Stimulated activated CD4-positive, alpha-beta T cell treated with anti-CD3 and anti-CD28 coated beads, Interleukin-12 subunit alpha, Interleukin-12 subunit beta, amount 100 ng/mL, for 4 hours (primary cell): Measurements from ENCODE around the gene MAMLD1.

Experiments
- DNase-seq: peaks from one replicate; pipeline ENCODE4 v3.0.0-alpha.2; 2020

Gene MAMLD1

DNA sequence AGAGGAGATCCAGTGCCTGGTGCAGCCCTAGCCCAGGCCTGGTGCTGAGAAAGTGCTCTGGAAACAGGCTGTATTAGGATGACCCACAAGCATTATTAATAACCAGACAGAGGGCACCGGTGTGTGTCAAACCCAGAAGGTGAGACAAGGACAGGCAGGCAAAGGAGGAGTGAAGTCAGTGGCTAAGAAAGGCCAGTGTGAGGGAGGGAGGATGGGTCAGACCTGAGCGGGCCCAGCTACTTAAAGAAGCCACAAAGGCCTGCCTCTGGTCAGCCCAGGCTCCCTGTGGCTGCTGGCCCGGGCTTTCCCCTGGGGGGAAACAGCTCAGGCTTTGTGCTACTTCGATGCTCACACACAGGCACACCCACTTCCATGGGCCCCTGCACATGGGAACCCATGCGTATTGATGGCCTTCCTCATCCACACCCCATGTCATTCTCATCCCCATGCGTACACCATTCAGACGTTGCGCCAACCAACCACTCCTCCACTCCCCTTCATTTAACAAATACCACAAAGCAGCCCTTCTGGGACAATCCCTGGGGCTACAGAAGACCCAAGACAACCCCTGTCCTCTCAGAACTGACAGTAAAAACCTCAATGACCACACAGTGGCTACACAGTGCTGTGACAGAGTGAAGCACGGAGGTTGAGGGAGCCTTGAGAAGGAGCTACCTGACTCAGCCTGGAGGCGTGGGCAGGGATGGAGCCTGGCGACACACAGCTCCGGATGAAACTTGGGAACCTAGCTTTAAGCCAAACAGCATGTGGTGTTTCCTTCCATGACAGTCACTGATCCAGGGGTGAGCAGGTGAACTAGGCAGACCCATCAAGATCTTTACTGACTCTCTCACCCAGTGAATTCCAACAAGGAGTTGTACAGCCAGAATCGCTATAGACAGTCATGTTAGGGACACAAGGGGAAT lies 180.4 kb downstream of the MAMLD1 start:
- no peak for DNase-seq

DNA sequence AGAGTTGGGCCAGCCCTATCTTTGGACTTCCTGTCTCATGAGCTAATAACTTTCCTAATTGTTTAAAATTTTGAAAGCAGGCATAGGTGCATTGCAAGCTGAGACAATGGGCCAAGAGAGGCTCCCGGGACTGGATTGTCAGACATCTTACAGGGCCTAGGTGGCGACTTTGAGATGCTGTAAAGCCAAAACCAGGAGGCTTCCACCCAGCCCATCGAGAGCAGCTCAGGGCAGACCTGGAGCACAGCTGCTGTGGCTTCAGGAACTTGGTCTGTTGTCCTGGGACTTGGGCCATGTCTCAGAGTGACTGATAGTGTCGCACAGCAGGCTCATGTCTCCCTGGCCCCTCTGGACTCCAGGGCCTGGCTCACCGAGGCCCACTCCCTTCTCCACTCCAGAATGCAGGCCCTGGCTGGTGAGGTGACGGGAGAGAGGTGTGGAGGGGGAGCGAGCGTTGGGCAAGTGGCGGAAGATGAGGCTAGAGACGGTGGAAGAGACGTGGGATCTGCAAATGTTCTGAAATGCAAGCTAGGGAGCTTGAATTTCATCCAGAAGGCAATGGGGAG lies 181.2 kb downstream of the MAMLD1 start:
- DNase-seq = no peak

DNA sequence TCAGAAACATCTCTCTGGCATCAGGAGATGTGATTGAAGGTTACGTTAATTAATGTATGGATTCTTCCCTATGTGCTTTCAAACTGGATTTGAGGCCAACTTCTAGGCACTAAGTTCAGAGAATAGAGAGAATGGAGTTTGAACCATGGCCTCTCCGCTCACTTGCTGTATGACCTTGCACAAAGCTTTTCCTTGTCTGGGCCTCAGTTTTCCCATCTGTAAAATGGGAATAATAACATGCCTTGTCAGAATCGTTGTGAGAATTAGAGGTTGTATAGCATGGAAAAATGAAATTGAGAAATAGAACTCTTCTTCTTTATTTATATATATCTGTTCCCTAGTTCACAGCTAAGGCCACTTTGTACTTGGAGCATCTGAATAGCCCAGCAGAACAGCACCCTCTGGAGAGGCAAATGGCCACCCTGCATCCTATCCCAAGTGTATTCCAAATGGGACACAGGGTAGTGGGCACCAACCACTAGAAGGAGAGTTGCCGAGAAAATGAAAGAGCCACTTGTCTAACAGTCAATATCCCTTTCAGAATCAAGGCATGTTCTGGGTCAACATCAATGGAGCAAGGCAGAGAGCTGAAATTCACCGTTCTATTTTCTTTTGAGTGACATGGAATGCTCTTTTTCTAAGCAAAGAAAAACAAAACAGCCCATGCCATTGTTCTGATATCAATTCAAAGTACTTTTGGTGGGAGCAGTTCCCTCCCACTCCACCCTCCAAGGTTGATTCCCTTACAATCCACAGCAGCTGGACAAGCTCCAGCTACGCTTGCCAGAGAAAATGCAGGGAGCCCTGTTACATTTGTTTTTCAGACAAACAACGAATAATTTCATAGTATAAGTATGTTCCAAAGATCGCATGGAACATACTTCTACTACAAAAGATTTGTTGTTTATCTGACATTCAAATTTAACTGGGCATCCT lies 182.0 kb downstream of the MAMLD1 start:
- DNase-seq = no peak

DNA sequence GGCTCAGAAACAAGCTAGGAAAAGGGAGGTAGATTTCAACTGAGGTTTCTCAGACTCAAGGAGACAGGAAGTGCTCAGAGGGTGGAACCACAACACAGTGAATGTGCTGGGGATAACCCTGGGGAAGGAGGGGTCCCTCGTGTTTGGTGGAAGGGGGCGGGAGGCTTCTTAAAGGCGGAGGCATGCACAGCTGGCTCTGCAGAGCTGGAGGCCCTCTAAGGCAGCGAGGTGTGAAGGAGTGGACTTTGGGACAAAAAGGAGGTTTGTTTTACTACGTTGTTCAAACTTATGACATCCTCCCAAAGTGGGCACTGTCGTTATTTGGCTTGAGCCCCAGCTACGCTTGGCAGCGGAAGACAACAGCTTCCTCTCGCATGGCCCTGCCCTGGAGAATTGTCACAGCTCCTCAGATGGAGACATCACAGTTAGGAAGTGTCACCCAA lies 183.6 kb downstream of the MAMLD1 start:
- no peak for DNase-seq

DNA sequence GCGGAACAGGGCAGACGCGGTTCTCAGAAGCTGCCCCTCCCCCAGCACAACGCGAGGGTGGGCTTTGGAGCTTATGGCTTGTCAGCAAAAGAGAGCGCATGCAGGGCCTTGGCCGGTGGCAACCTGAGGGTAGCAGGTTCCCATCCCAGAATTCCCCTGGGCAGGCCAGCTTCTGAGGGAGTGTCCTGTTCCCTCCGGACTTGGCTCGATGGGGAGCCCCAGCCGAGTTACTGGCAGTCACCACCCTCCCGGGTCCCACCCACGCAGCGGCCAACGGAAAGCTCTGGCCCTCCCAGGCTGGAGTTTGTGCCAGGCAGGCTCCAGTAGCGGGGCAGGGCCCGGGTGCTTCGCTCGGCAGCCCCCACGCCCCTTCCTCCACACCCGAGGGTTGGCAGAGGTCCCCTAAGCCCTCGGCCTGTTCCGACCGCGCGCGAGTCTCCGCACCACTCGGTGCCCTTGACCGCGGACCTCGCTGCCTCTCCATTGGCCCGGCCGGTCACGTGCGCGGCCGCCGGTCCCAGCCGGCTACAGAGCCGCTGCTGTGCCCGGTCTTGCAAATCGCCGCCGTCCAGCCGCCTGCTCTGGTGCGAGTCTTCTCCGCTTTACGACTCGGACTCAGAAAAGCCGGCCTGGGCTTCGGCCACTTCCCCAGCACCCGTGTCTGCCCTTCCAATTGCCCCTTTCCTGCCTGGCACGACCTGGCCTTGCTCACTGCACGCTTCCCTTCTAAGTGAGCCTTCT lies 184.4 kb downstream of the MAMLD1 start:
- DNase-seq = no peak

DNA sequence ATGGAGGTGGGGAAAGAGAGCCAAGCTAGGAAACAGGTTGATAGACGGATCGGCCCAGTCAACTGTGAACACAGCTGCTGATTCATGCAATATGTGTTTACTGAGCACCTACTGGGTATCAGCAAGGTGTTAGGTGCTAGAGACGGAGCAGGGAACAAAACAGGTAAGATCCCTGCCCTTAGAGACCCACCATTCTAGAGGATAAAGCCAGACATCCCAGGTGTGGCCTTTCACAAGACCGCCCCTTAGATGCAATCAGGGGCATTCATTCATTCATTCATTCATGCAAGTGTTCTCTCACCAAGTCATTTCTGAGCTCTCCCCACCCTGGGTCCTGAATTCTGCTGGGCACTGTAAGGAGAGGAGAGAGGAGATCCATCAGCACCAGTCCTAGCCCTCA lies 185.1 kb downstream of the MAMLD1 start:
- DNase-seq = no peak

DNA sequence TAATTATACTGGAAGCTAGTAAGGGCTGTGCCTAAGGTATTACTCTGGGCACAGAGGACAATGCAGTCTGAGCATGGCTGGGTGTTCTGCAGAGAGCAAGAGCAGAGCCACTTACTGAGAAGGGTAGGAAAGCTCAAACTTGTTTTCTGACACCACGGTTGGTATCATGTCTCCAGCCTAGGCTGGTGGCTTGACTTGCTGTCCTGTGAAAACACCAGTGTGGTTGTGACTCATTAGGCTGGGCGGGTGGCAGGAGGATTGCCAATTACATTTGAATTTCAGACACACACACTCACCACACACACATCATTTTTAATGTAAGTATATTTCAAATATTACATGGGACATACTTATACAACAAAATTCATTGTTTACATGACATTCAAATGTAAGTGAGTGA lies 185.6 kb downstream of the MAMLD1 start:
- DNase-seq = no peak

DNA sequence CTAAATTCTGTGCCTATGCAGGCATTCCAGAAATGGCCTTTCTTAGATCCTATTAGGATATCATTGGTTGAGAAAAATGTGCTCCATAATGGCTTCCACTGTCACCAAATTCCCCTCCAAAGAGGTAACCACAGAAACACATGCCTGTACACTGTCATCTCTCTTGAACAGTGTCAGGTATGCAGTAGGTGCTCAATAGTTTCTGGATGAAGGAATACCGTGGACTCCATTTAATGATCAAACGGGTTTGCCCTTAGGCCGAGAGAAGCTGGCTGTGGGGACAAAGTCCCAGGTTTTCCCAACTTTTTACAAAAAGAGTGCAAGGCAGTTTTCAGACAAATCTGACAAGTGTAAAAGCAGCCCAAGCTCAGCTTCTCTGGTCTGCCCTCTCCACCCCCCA lies 188.8 kb downstream of the MAMLD1 start:
- DNase-seq = no peak

DNA sequence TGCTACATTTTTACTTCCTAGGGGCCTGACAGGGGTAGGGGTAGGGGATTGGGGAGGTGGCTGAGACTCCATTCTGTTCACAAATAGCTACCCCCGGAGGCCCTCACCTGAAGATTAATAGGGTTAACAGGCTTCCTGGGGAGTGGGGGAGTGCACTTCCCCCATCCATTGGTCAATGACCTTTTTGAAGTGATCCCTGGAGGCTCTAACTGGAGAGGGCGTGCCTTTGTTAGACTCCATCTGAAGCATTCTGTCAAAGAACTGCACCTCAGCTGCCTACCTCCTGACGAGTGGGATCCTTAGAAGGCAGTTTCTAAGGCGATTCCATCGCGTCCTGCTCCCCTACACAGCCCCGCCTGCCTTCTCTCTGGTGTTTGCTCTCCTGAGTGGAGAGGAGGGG lies 195.3 kb downstream of the MAMLD1 start:
- no peak for DNase-seq
